MM.1S (cell line): ENCODE measurements around the gene TNFRSF13B.

Experiments used
- DNase-seq: peaks from one replicate; pipeline ENCODE4 v3.0.0-alpha.2; 2015
- H2AFZ ChIP-seq: fragments of 300-600 bp; sonication (generic); 2 replicates; pipeline ENCODE4 v1.6.0; 2016; ENCODE audit warnings: antibody characterized with exemption, low read length
- H3F3A ChIP-seq: fragments of 300-600 bp; sonication (generic); 2 replicates; pipeline ENCODE4 v1.6.1; 2016; ENCODE audit warnings: mild to moderate bottlenecking, antibody characterized with exemption, low read length, moderate library complexity, mixed read lengths; ENCODE audit not compliant: insufficient read depth
- H3K27ac ChIP-seq: fragments of 300-600 bp; sonication (generic); 2 replicates; pipeline ENCODE4 v1.5.1; 2016; ENCODE audit warnings: mild to moderate bottlenecking, low read length
- H3K27me3 ChIP-seq: fragments of 300-600 bp; sonication (generic); replicated peaks from 2 replicates; pipeline ENCODE4 v1.6.0; 2016; ENCODE audit warnings: low read length; ENCODE audit not compliant: insufficient read depth
- H3K36me3 ChIP-seq: fragments of 300-600 bp; sonication (generic); replicated peaks from 2 replicates; pipeline ENCODE4 v1.6.1; 2016; ENCODE audit warnings: mild to moderate bottlenecking, low read length, mixed read lengths; ENCODE audit not compliant: insufficient read depth
- H3K4me1 ChIP-seq: fragments of 300-600 bp; sonication (generic); 2 replicates; pipeline ENCODE4 v1.6.1; 2016; ENCODE audit warnings: low read length, mixed read lengths
- H3K4me2 ChIP-seq: fragments of 300-600 bp; sonication (generic); 2 replicates; pipeline ENCODE4 v1.6.0; 2016; ENCODE audit warnings: low read depth, low read length
- H3K4me3 ChIP-seq: fragments of 300-600 bp; sonication (generic); 2 replicates; pipeline ENCODE4 v1.5.1; 2016; ENCODE audit warnings: low read length, mixed read lengths
- H3K79me2 ChIP-seq: fragments of 300-600 bp; sonication (generic); 2 replicates; pipeline ENCODE4 v1.6.1; 2016; ENCODE audit warnings: mixed run types, low read length, mixed read lengths
- H3K9ac ChIP-seq: fragments of 300-600 bp; sonication (generic); 2 replicates; pipeline ENCODE4 v1.6.1; 2016; ENCODE audit warnings: low read length, mixed read lengths
- H3K9me2 ChIP-seq: fragments of 300-600 bp; sonication (generic); replicated peaks from 2 replicates; pipeline ENCODE4 v1.6.1; 2016; ENCODE audit warnings: mild to moderate bottlenecking, low read length, mixed read lengths; ENCODE audit not compliant: insufficient read depth
- H3K9me3 ChIP-seq: fragments of 300-600 bp; sonication (generic); replicated peaks from 2 replicates; pipeline ENCODE4 v1.6.1; 2016; ENCODE audit warnings: mild to moderate bottlenecking, low read length, mixed read lengths; ENCODE audit not compliant: insufficient read depth
- H4K20me1 ChIP-seq: fragments of 300-600 bp; sonication (generic); 2 replicates; pipeline ENCODE4 v1.6.1; 2016; ENCODE audit warnings: mild to moderate bottlenecking, low read length, moderate library complexity, mixed read lengths; ENCODE audit not compliant: insufficient read depth
- EZH2 ChIP-seq: fragments of 300-600 bp; sonication (generic); optimal IDR thresholded peaks from 2 replicates; pipeline ENCODE3; 2017; ENCODE audit warnings: low read depth, mild to moderate bottlenecking, antibody characterized with exemption, low read length, mixed read lengths
- EZH2phosphoT487 ChIP-seq: fragments of 300-600 bp; sonication (generic); IDR thresholded peaks from 2 replicates; pipeline ENCODE4 v1.6.1; 2018; ENCODE audit warnings: antibody characterized with exemption, low read length
- TF ChIP-seq, protein P1 (sequence below): fragments of 300-600 bp; sonication (generic); IDR thresholded peaks from 2 replicates; pipeline ENCODE4 v1.5.1; 2016; ENCODE audit warnings: antibody characterized with exemption, low read length, mixed read lengths

TNFRSF13B gene

DNA sequence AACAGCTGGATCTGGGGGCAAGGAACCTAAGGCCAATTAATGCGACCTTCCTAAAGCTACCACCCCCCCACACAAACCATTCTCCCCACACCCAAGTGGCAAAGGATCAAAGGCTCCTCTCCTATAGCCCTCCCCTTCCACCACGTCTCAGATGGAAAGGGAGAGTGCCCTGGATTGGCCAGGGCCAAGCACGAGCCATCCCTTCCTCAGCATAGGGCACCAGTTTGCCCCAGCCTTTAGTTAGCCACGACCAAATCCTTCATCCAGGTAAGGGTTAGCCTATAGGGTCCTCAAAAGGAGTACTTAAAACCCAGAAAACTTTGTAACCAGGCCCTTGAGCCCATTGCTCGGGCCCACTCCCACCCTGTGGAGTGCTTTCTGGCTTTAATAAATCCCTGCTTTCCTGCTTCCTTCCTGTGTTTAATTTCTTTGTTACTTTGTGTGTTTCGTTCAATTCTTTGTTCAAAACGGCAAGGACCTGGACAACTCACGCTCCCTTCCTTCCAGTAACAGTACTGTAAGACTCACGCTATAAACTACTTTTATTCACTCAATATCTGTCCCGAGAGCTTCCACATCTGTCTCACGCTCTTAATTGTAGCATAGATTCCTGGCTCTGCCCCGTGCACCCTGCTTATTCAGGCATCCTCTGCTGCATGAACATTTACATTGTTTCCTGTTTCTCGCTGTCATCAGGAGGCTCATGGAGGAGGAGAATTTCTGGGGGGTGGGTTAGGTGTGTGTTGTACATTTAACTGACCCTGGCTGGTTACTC lies 62.3 kb downstream of the TNFRSF13B start:
- Histone ChIP-seq H3K4me1 (peaks cover 8% of the 10 kb centered on the region), H3K27ac (no peak overlapping the region; the same call in 1 of the 2 replicates), H3K79me2 (no peaks in the 10 kb centered on the region), H3K36me3 (no peaks in the 10 kb centered on the region), H3K9ac (no peak overlapping the region), H3K4me3 (no peak overlapping the region), H4K20me1 (no peaks in the 10 kb centered on the region), H3K9me2 (no peaks in the 10 kb centered on the region), H3K27me3 (0 out of 2 replicates have a peak, but pooled peaks cover 9% of the 10 kb centered on the region), H3K9me3 (no peaks in the 10 kb centered on the region), H3F3A (peaks cover 10% of the 10 kb centered on the region), H2AFZ (no peak overlapping the region), H3K4me2 (no peak overlapping the region)
- DNase-seq = no peak
- no peak for TF ChIP-seq EZH2phosphoT487
- no peak for TF ChIP-seq EZH2
- TF ChIP-seq, protein P1, sequence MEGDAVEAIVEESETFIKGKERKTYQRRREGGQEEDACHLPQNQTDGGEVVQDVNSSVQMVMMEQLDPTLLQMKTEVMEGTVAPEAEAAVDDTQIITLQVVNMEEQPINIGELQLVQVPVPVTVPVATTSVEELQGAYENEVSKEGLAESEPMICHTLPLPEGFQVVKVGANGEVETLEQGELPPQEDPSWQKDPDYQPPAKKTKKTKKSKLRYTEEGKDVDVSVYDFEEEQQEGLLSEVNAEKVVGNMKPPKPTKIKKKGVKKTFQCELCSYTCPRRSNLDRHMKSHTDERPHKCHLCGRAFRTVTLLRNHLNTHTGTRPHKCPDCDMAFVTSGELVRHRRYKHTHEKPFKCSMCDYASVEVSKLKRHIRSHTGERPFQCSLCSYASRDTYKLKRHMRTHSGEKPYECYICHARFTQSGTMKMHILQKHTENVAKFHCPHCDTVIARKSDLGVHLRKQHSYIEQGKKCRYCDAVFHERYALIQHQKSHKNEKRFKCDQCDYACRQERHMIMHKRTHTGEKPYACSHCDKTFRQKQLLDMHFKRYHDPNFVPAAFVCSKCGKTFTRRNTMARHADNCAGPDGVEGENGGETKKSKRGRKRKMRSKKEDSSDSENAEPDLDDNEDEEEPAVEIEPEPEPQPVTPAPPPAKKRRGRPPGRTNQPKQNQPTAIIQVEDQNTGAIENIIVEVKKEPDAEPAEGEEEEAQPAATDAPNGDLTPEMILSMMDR = no peak

DNA sequence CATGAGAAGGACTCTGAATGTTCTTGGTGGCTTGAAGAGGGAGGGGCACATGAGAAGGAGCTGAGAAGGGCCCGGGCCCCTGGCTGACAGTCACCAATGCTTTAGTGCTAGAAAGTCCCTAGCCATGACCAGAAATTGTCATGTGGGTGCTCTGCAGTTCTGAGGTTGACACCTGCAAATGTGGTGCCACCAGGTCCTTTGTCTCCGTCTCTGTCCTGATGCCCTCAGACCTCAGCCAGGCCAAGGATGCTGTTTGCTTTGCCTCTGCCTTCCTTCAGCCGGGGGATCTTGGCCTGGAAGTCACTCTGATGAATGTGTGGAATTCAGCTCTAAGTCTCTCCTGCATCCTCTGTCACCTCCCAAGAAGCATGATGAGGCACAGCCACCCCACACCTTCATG lies 63.6 kb downstream of the TNFRSF13B start:
- Histone ChIP-seq H3K79me2 (no peaks in the 10 kb centered on the region), H3K9me2 (no peaks in the 10 kb centered on the region), H4K20me1 (no peaks in the 10 kb centered on the region), H3K9ac (no peak overlapping the region), H2AFZ (no peak overlapping the region), H3K27me3 (0 out of 2 replicates have a peak, but pooled peaks cover 9% of the 10 kb centered on the region), H3F3A (peaks cover 10% of the 10 kb centered on the region), H3K4me1 (peaks cover 8% of the 10 kb centered on the region), H3K9me3 (no peaks in the 10 kb centered on the region), H3K4me3 (no peak overlapping the region), H3K27ac (no peak overlapping the region), H3K36me3 (no peaks in the 10 kb centered on the region), H3K4me2 (no peak overlapping the region)
- DNase-seq = no peak
- TF ChIP-seq EZH2phosphoT487 = no peak

DNA sequence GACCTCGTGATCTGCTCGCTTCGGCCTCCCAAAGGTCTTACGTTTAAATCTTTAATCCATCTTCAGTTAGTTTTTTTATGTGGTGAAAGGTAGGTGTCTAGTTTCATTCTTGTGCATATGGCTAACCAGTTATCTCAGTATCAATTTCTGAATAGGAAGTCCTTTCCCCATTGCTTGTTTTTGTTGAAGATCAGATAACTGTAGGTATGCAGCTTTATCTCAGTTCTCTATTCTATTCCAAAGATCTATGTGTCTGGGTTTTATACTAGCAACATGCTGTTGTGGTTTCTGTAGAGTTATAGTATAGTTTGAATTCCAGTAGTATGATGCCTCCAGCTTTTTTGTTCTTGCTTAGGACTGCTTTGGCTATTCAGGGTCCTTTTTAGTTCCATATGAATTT lies 65.2 kb downstream of the TNFRSF13B start:
- Histone ChIP-seq H3K4me2 (0 out of 2 replicates have a peak overlapping the region, but pooled peaks have one; percentile 3), H3K79me2 (no peaks in the 10 kb centered on the region), H3K27me3 (0 out of 2 replicates have a peak, but pooled peaks cover 9% of the 10 kb centered on the region), H3K9me3 (no peaks in the 10 kb centered on the region), H3F3A (peaks cover 10% of the 10 kb centered on the region), H3K9ac (no peak overlapping the region), H2AFZ (no peak overlapping the region), H4K20me1 (no peaks in the 10 kb centered on the region), H3K36me3 (no peaks in the 10 kb centered on the region), H3K9me2 (no peaks in the 10 kb centered on the region), H3K27ac (no peak overlapping the region; the same call in 1 of the 2 replicates), H3K4me1 (peaks cover 8% of the 10 kb centered on the region), H3K4me3 (no peak overlapping the region)
- DNase-seq = peak; percentile 77
- TF ChIP-seq EZH2phosphoT487 (no peak), EZH2 (no peak)
- TF ChIP-seq, protein P1 = no peak
